Right lobe of liver (tissue), 4 donors: ENCODE measurements around the gene FAM117B.

Source experiments
- POLR2A ChIP-seq: fragments of 450-650 bp; IDR thresholded peaks from one replicate; pipeline ENCODE4 v1.6.1; 2017; ENCODE audit warnings: antibody characterized with exemption, mild to moderate bottlenecking
- TF ChIP-seq, protein P1 (sequence below), 4 donors: fragments of 200-600 bp in 3 of 4; fragments of 450-650 bp in 1 of 4; IDR thresholded peaks; one replicate each; pipeline versions ENCODE4 v1.5.1 to v1.8.0; 2016 to 2022; ENCODE audit warnings: antibody characterized with exemption in 4 of 4, mild to moderate bottlenecking in 2 of 4
- donor health status: DM: no; HTN: no; CAD: no.
- donor health status: DM: no; HTN: no; CAD: no.
- donor health status: DM: no; HTN: yes; CAD: no.

DNA sequence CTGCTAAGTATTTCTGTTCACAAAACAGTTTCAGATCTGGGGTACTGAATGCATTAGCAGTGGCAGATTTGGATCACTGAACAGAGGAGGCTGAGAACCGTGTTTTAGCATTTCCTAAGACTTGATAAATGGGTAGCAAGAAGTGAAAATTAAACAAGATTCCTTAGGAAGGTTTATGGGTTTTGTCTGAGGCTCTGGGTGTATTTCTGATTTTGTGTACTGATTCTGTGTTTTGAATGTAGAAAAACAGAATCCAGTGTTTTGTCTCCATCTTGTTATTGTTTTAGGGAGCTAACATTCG lies 1.4 kb downstream of the FAM117B start:
- TF ChIP-seq, protein P1, sequence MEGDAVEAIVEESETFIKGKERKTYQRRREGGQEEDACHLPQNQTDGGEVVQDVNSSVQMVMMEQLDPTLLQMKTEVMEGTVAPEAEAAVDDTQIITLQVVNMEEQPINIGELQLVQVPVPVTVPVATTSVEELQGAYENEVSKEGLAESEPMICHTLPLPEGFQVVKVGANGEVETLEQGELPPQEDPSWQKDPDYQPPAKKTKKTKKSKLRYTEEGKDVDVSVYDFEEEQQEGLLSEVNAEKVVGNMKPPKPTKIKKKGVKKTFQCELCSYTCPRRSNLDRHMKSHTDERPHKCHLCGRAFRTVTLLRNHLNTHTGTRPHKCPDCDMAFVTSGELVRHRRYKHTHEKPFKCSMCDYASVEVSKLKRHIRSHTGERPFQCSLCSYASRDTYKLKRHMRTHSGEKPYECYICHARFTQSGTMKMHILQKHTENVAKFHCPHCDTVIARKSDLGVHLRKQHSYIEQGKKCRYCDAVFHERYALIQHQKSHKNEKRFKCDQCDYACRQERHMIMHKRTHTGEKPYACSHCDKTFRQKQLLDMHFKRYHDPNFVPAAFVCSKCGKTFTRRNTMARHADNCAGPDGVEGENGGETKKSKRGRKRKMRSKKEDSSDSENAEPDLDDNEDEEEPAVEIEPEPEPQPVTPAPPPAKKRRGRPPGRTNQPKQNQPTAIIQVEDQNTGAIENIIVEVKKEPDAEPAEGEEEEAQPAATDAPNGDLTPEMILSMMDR (IDR thresholded peaks at IDR 0.05) = no peak
- TF ChIP-seq POLR2A = no peak
